Stomach (tissue), 9 donors: Measurements from ENCODE around the gene DCC. TPM values are rescaled to one million over a fixed set of nuclear protein-coding genes. Genes with fewer than 3 reads are reported as not detected.

ENCODE experiments used
- DNase-seq, 2 donors: peaks; one replicate each; pipeline versions ENCODE4 v3.0.0 to v3.0.0-alpha.2; 2013 to 2019
- H3K27ac ChIP-seq, 5 donors: fragments of 200-600 bp in 4 of 5; sonication (generic) in 4 of 5; one replicate each; pipeline ENCODE4 v1.5.1; 2013 to 2019; ENCODE audit warnings: mild to moderate bottlenecking in 1 of 5, moderate library complexity in 1 of 5
- H3K27me3 ChIP-seq, 3 donors: fragments of 200-600 bp; sonication (generic); one replicate each; pipeline ENCODE4 v1.5.1; 2017 to 2019; ENCODE audit warnings: mixed run types in 1 of 3
- H3K36me3 ChIP-seq, 4 donors: fragments of 200-600 bp; sonication (generic); 1 replicate in 3 of 4; 2 replicates in 1 of 4; pipeline ENCODE4 v1.5.1; 2016 to 2019
- H3K4me1 ChIP-seq, 4 donors: fragments of 200-600 bp; sonication (generic); one replicate each; pipeline ENCODE4 v1.5.1; 2016 to 2019
- H3K4me3 ChIP-seq, 4 donors: fragments of 200-600 bp; sonication (generic) in 3 of 4; one replicate each; pipeline ENCODE4 v1.5.1; 2016 to 2019; ENCODE audit warnings: mild to moderate bottlenecking in 1 of 4
- H3K9me3 ChIP-seq, 4 donors: fragments of 200-600 bp; sonication (generic); one replicate each; pipeline ENCODE4 v1.5.1; 2016 to 2019
- CTCF ChIP-seq, 7 experiments: fragments of 450-650 bp in 4 of 7; fragments of 200-600 bp in 3 of 7; sonication (generic) in 3 of 7; IDR thresholded peaks; one replicate each; pipeline ENCODE4 v1.5.1; 2016 to 2019; ENCODE audit warnings: antibody characterized with exemption in 7 of 7, control low read depth in 2 of 7, mild to moderate bottlenecking in 1 of 7
- EP300 ChIP-seq: sonication (generic); formaldehyde crosslinking; IDR thresholded peaks from one replicate; pipeline ENCODE4 v1.6.1; 2017; ENCODE audit warnings: antibody characterized with exemption
- POLR2A ChIP-seq, 4 donors: fragments of 450-650 bp; IDR thresholded peaks; one replicate each; pipeline ENCODE4 v1.6.1; 2016; ENCODE audit warnings: antibody characterized with exemption in 4 of 4, control low read depth in 2 of 4, mild to moderate bottlenecking in 1 of 4, moderate library complexity in 1 of 4
- POLR2AphosphoS5 ChIP-seq, 3 donors: sonication (generic); formaldehyde crosslinking; IDR thresholded peaks; one replicate each; pipeline ENCODE4 v1.6.1; 2016; ENCODE audit warnings: antibody characterized with exemption in 3 of 3
- WGBS, 5 donors: extraction: QIAGEN DNeasy Blood & Tissue Kit in 3 of 5; methylation state at CpG; one replicate each; pipeline versions ENCODE4 v1.1.5 to v1.1.7; 2013 to 2018; 5-methylcytosine and 5-hydroxymethylcytosine counted together
- intact Hi-C: fragments of 100-400 bp; cut with DNase I; formaldehyde crosslinking; loops from one replicate; pipeline ENCODE4 v1.15.1; 2023; ENCODE audit warnings: low total_unique reads
- polyA plus RNA-seq, 3 donors: library from polyadenylated mRNA; stranded (reverse); fragments of 200-250 nt; gene quantifications; one replicate each; pipeline ENCODE4 v1.2.3, GENCODE V29; 2013
- total RNA-seq, 5 donors: library from RNA; depleted of rRNA; stranded (reverse); fragments of >200 nt; gene quantifications; one replicate each; pipeline versions ENCODE4 v1.1.0 to v1.2.3, GENCODE V29; 2014 to 2016
- donor health status: healthy with polysubstance abuse.
- donor health status: Bipolar disorder and iron deficiency.
- donor health status: healthy.

DCC gene
- total and polyA plus RNA-seq, 8 donors: 0.58 to 1.7 TPM; not detected in 6

- H3K4me3 ChIP-seq: no peak overlapping the region
- no peaks in the 10 kb centered on the region for H3K36me3 ChIP-seq
- TF ChIP-seq POLR2AphosphoS5 (IDR thresholded peaks at IDR 0.05) (no peak), EP300 (no peak), POLR2A (IDR thresholded peaks at IDR 0.05) (no peak), CTCF (IDR thresholded peaks at IDR 0.05) (no peak)
- no peaks in the 10 kb centered on the region for H3K9me3 ChIP-seq
- WGBS, 5 donors: 28 to 57% (median 31%) methylated on average over 2 of the region's 2 CpGs
- H3K27ac ChIP-seq: no peak overlapping the region
- H3K27me3 ChIP-seq: no peaks in the 10 kb centered on the region
- H3K4me1 ChIP-seq: no peaks in the 10 kb centered on the region
- intact Hi-C loops: no loop called here
- DNase-seq: no peak
Measured at GRCh38 chr18:52323802-52324201, 16.2 kb upstream of the DCC start.

GRCh38 chr18:52325997-52326396 is 14.0 kb upstream of the DCC start:
- no peak for DNase-seq
- intact Hi-C loops: no loop called here
- WGBS, 5 donors: 43 to 60% (median 50%) methylated on average over 1 of the region's 1 CpG
- H3K9me3 ChIP-seq: no peaks in the 10 kb centered on the region
- H3K4me3 ChIP-seq: no peak overlapping the region
- no peaks in the 10 kb centered on the region for H3K4me1 ChIP-seq
- H3K27ac ChIP-seq: no peak overlapping the region
- no peaks in the 10 kb centered on the region for H3K36me3 ChIP-seq
- no peaks in the 10 kb centered on the region for H3K27me3 ChIP-seq
- TF ChIP-seq POLR2A (IDR thresholded peaks at IDR 0.05) (no peak), CTCF (IDR thresholded peaks at IDR 0.05) (no peak), POLR2AphosphoS5 (IDR thresholded peaks at IDR 0.05) (no peak), EP300 (no peak)

- WGBS, 5 donors: 53 to 74% (median 60%) methylated on average over 1 of the region's 1 CpG
- no peak for TF ChIP-seq EP300
- TF ChIP-seq POLR2A (IDR thresholded peaks at IDR 0.05): no peak
- no peak for TF ChIP-seq POLR2AphosphoS5 (IDR thresholded peaks at IDR 0.05)
Measured at GRCh38 chr18:52333860-52334259, 6.1 kb upstream of the DCC start.

GRCh38 chr18:52334307-52334706 is 5.7 kb upstream of the DCC start:
- Histone ChIP-seq H3K27ac (no peak overlapping the region), H3K27me3 (peaks cover 3 to 25% (median 9%) of the 10 kb centered on the region in 3 donors), H3K4me1 (no peaks in the 10 kb centered on the region), H3K9me3 (no peaks in the 10 kb centered on the region), H3K36me3 (no peaks in the 10 kb centered on the region), H3K4me3 (no peak overlapping the region)
- DNase-seq: no peak
- intact Hi-C loops: no loop called here
- no peak for TF ChIP-seq EP300
- WGBS, 5 donors: 60 to 80% (median 73%) methylated on average over 2 of the region's 2 CpGs

More at GRCh38 chr18:52333860-52334259, 6.1 kb upstream of the DCC start:
- Histone ChIP-seq H3K27ac (no peak overlapping the region), H3K9me3 (no peaks in the 10 kb centered on the region), H3K4me1 (no peaks in the 10 kb centered on the region), H3K36me3 (no peaks in the 10 kb centered on the region), H3K27me3 (peaks cover 3 to 20% (median 6%) of the 10 kb centered on the region in 3 donors), H3K4me3 (no peak overlapping the region)
- no peak for DNase-seq
- intact Hi-C loops: no loop called here

GRCh38 chr18:52334896-52335295 is 5.1 kb upstream of the DCC start:
- TF ChIP-seq CTCF (IDR thresholded peaks at IDR 0.05): no peak
- TF ChIP-seq POLR2AphosphoS5 (IDR thresholded peaks at IDR 0.05): no peak
- TF ChIP-seq POLR2A (IDR thresholded peaks at IDR 0.05): no peak
- TF ChIP-seq EP300: no peak
- no peaks in the 10 kb centered on the region for H3K36me3 ChIP-seq
- peaks cover 3 to 30% (median 15%) of the 10 kb centered on the region in 3 donors for H3K27me3 ChIP-seq
- no peak overlapping the region for H3K4me3 ChIP-seq
- H3K9me3 ChIP-seq: no peaks in the 10 kb centered on the region
- H3K4me1 ChIP-seq: peaks cover 0 to 4% (median 2%) of the 10 kb centered on the region in 4 donors
- intact Hi-C loops: no loop called here
- 55 to 64% (median 58%) methylated on average over 1 of the region's 1 CpG for WGBS, 5 donors
- no peak overlapping the region for H3K27ac ChIP-seq
- DNase-seq: no peak
